Fibroblast of lung (primary cell): ENCODE data around the gene FAM53B. TPM values are rescaled to one million over a fixed set of nuclear protein-coding genes. Genes with fewer than 3 reads are reported as not detected.
"Not testable (repeated sequence)": the region's sequence is repeated elsewhere in the genome, so short reads cannot be mapped to it uniquely, and the experiment has no call there.

Source experiments
- DNase-seq, 2 donors: peaks; one replicate each; pipeline versions ENCODE4 v3.0.0 to v3.0.0-alpha.2; 2010; ENCODE audit warnings: low read depth in 2 of 2
- H2AFZ ChIP-seq: 2 replicates; pipeline ENCODE4 v1.5.1; 2012; ENCODE audit warnings: low read length, control low read depth, inconsistent platforms
- H3K27ac ChIP-seq: 2 replicates; pipeline ENCODE4 v1.5.1; 2011; ENCODE audit warnings: low read length, control low read depth; ENCODE audit not compliant: insufficient read depth
- H3K27me3 ChIP-seq: 2 replicates; pipeline ENCODE4 v1.5.1; 2011; ENCODE audit warnings: mild to moderate bottlenecking, low read length; ENCODE audit not compliant: control insufficient read depth, insufficient read depth
- H3K36me3 ChIP-seq: 2 replicates; pipeline ENCODE4 v1.5.1; 2011; ENCODE audit warnings: low read length; ENCODE audit not compliant: control insufficient read depth, insufficient read depth
- H3K4me1 ChIP-seq: 2 replicates; pipeline ENCODE4 v1.5.1; 2011; ENCODE audit warnings: low read length; ENCODE audit not compliant: control insufficient read depth, insufficient read depth; ENCODE audit errors: extremely low read depth
- H3K4me2 ChIP-seq: 2 replicates; pipeline ENCODE4 v1.5.1; 2011; ENCODE audit warnings: low read length, control low read depth; ENCODE audit not compliant: insufficient read depth; ENCODE audit errors: extremely low read depth
- H3K4me3 ChIP-seq, 4 experiments: fragments of 200-600 bp in 1 of 4; sonication (generic) in 1 of 4; replicated peaks in 1 of 4; 2 replicates each; pipeline ENCODE4 v1.5.1; 2011 to 2016; ENCODE audit warnings: low read length in 4 of 4, low read depth in 3 of 4, mild to moderate bottlenecking in 3 of 4, control low read depth in 2 of 4, inconsistent platforms in 1 of 4, mixed read lengths in 1 of 4; ENCODE audit not compliant: insufficient read depth in 1 of 4; ENCODE audit errors: control extremely low read depth in 1 of 4
- H3K79me2 ChIP-seq: 2 replicates; pipeline ENCODE4 v1.5.1; 2012; ENCODE audit warnings: mild to moderate bottlenecking, low read length, inconsistent platforms; ENCODE audit not compliant: control insufficient read depth, insufficient read depth
- H3K9ac ChIP-seq: 2 replicates; pipeline ENCODE4 v1.5.1; 2011; ENCODE audit warnings: mild to moderate bottlenecking, low read length, control low read depth; ENCODE audit not compliant: insufficient read depth
- H3K9me3 ChIP-seq: 2 replicates; pipeline ENCODE4 v1.5.1; 2012; ENCODE audit warnings: low read depth, low read length; ENCODE audit not compliant: control insufficient read depth, insufficient read depth
- H4K20me1 ChIP-seq: 2 replicates; pipeline ENCODE4 v1.5.1; 2011; ENCODE audit warnings: low read length; ENCODE audit not compliant: control insufficient read depth, insufficient read depth; ENCODE audit errors: extremely low read depth
- EZH2 ChIP-seq: IDR thresholded peaks from 2 replicates; pipeline ENCODE4 v1.5.1; 2012; ENCODE audit warnings: low read length, control low read depth, mild to moderate bottlenecking; ENCODE audit errors: missing control alignments
- polyA plus RNA-seq, 2 donors: library from polyadenylated mRNA; depleted of rRNA in 1 of 2; stranded (reverse) in 1 of 2; unstranded in 1 of 2; fragments of >200 nt; gene quantifications; 2 replicates each; pipeline ENCODE4 v1.2.1, GENCODE V29; 2011 to 2012; ENCODE audit warnings: missing spikeins in 1 of 2
- total RNA-seq: library from RNA; depleted of rRNA; stranded (reverse); fragments of >200 nt; gene quantifications from 2 replicates; pipeline ENCODE4 v1.2.1, GENCODE V29; 2014
- TF ChIP-seq, protein P1 (sequence below), 2 donors: IDR thresholded peaks in 1 of 2; conservative IDR thresholded peaks in 1 of 2; 1 replicate in 1 of 2; 2 replicates in 1 of 2; pipeline ENCODE4 v1.5.1; 2011 to 2012; ENCODE audit warnings: low read length in 2 of 2, control low read depth in 1 of 2, inconsistent platforms in 1 of 2, low read depth in 1 of 2, mild to moderate bottlenecking in 1 of 2

Gene FAM53B
- total and polyA plus RNA-seq, 2 donors (not counting 1 experiment from before 2014, with no cell fraction given): 2.2 to 11.7 TPM

GRCh38 chr10:124589491-124590041, 154.6 kb downstream of the FAM53B start:
- Histone ChIP-seq H3K9me3 (no peaks in the 10 kb centered on the region), H3K36me3 (no peaks in the 10 kb centered on the region), H3K9ac (no peak overlapping the region), H3K4me3 (no peak overlapping the region), H3K4me1 (no peaks in the 10 kb centered on the region), H3K27me3 (no peaks in the 10 kb centered on the region), H3K4me2 (peak overlapping the region; percentile 45), H2AFZ (no peak overlapping the region), H4K20me1 (no peaks in the 10 kb centered on the region), H3K79me2 (no peaks in the 10 kb centered on the region), H3K27ac (no peak overlapping the region)
- TF ChIP-seq, protein P1, sequence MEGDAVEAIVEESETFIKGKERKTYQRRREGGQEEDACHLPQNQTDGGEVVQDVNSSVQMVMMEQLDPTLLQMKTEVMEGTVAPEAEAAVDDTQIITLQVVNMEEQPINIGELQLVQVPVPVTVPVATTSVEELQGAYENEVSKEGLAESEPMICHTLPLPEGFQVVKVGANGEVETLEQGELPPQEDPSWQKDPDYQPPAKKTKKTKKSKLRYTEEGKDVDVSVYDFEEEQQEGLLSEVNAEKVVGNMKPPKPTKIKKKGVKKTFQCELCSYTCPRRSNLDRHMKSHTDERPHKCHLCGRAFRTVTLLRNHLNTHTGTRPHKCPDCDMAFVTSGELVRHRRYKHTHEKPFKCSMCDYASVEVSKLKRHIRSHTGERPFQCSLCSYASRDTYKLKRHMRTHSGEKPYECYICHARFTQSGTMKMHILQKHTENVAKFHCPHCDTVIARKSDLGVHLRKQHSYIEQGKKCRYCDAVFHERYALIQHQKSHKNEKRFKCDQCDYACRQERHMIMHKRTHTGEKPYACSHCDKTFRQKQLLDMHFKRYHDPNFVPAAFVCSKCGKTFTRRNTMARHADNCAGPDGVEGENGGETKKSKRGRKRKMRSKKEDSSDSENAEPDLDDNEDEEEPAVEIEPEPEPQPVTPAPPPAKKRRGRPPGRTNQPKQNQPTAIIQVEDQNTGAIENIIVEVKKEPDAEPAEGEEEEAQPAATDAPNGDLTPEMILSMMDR (conservative IDR thresholded peaks at IDR 0.05 in 1 of 2, IDR thresholded peaks at IDR 0.05 in 1 of 2; ENCODE audit: low read depth in 1 of 2, low read length in 2 of 2): no peak
- TF ChIP-seq EZH2: no peak
- DNase-seq: peak; percentile 31 to 32

- TF ChIP-seq EZH2: no peak
- TF ChIP-seq, protein P1 (conservative IDR thresholded peaks at IDR 0.05 in 1 of 2, IDR thresholded peaks at IDR 0.05 in 1 of 2; ENCODE audit: low read depth in 1 of 2, low read length in 2 of 2): no peak
- no peaks in the 10 kb centered on the region for H3K27me3 ChIP-seq
- H3K36me3 ChIP-seq: no peaks in the 10 kb centered on the region
- H3K79me2 ChIP-seq: no peaks in the 10 kb centered on the region
- peak overlapping the region; percentile 45 for H3K4me2 ChIP-seq
- no peaks in the 10 kb centered on the region for H4K20me1 ChIP-seq
- no peak overlapping the region for H3K9ac ChIP-seq
- no peak overlapping the region for H3K27ac ChIP-seq
- no peaks in the 10 kb centered on the region for H3K4me1 ChIP-seq
- peak; percentile 49 to 68 for DNase-seq
- no peak overlapping the region for H3K4me3 ChIP-seq
- H3K9me3 ChIP-seq: no peaks in the 10 kb centered on the region
- H2AFZ ChIP-seq: no peak overlapping the region
Observed at GRCh38 chr10:124588736-124589490, 155.3 kb downstream of the FAM53B start.

DNA sequence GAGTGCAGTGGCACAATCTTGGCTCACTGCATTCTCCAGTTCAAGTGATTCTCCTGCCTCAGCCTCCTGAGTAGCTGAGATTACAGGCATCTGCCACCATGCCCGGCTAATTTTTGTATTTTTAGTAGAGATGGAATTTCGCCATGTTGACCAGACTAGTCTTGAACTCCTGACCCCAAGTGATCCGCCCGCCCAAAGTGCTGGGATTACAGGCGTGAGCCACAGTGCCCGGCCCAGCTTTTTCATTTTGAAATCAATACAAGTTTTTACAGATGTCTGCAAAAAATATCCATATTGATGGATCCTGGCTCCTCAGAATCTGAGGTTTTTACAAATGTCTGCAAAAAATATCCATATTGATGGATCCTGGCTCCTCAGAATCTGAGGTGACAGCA, 155.8 kb downstream of the FAM53B start:
- H3K9ac ChIP-seq, H4K20me1 ChIP-seq, H3K27me3 ChIP-seq, H3K27ac ChIP-seq, H3K36me3 ChIP-seq, H3K4me2 ChIP-seq, DNase-seq, H2AFZ ChIP-seq, H3K79me2 ChIP-seq, H3K4me1 ChIP-seq, H3K9me3 ChIP-seq, H3K4me3 ChIP-seq: not testable (repeated sequence)
